Activated CD4-positive, alpha-beta T cell treated with anti-CD3 and anti-CD28 coated beads for 48 hours (primary cell): ENCODE measurements around the gene ACTMAP.
"Not testable (repeated sequence)": the region's sequence is repeated elsewhere in the genome, so short reads cannot be mapped to it uniquely, and the experiment has no call there.

Experiments
- DNase-seq: peaks from one replicate; pipeline ENCODE4 v3.0.0-alpha.2; 2020

The ACTMAP gene

DNA sequence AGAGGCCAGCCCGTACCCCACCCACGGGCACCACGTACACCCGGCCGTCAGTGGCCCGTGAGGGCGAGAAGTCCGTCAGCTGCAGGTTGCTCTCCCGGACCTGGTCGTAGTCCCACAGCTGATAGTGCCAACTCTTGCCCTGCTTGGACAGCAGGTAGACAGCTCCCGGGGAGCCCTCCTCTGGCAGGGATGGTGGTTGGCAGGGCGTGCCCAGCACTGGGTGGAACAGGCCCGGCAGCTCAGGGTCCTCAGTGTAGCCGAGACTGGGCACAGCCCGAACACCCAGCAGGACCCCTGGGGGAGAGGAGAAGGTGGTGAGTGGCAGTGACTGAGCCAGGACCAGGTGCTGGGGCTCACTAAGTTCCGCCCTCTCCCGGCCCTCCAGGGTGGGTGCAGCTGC is 7.8 kb downstream of the ACTMAP start:
- no peak for DNase-seq

GRCh38 chr19:40741527-40742390 is 8.5 kb downstream of the ACTMAP start:
- DNase-seq: no peak

DNA sequence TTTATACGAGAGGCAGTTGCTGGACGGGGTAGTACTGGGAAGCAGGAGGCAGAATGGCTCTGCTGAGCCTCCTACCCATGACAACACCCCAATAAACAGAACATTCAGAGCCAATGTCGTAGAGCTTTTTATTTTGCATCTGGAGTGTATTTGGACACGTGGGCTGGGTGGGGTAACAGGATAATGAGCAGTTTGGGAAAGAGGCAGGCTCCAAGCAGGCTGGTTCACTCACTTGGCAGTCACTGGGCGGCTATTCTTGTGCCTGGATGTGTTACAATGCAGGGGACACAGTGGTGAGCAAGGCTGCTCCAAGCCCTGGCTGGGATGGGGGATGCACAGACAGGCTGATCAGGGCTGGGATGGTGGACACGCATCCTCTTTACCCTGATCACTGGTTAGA is 9.5 kb downstream of the ACTMAP start:
- DNase-seq: no peak

DNA sequence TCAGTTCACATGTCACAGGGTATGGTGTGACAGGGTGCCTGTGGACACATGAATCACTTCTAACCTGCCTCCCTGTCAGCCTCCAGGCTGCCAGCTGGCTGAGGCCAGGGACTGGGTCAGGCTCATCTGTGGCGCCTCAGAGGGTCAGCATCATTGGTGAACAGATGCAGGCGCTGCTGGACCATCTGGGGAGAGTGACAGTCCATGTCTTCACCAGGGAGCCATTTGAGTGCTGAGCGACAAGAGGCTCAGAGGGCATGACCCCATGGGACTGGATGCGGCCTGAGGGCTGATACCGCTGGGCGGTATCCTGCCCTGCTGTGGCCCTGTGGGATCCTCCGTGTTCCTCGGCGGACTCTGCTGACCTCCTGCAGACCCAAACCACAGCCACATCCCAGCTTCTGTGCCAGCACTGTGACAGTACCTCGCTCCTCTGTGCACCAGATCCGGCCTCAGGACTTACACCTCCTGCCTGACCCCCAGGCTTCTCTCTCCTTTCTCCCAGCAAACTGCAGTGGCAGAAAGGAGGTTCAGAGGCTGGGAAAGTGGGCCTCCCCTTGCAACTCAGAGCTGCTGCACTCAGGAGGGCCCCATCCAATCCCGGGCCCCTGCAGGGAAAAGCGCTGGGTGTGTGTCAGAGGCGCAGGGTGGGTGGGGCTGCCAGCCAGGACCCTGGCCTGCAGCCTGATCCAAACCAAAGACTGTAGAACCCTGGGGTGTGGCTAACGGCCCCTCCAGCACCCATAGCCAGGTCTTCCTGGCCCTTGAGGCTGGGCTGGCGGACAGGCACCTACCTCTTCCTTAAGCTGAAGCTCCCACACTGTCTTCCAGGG is 10.2 kb downstream of the ACTMAP start:
- no peak for DNase-seq

- DNase-seq: no peak
These were observed 11.0 kb downstream of the ACTMAP start for GRCh38 chr19:40739030-40739839.

DNA sequence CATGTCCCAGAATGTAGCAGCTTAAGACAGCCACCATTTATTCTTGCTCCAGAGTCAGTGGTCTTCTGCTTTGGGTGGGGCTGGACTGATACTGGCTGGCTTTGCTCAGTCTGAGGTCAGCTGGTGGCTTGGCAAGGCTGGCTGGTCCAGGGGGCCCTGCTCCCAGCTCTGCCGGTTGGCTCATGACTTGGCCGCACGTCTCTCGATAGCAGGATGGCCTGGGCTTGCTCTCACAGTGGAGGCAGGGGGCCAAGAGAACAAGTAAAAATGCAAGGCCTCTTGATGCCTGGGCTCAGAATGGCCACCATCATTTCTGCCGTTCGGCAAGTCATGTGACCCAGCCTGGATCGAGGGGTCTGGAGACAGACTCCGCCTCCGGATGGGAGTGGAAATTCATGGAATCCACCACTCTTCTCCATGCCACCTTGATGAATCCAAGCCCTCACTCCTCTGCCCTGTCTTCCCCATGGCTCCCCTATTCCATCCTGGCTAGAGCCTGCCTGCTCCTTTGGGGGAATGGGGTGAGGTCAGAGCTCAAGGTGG is 13.1 kb downstream of the ACTMAP start:
- DNase-seq: no peak

DNA sequence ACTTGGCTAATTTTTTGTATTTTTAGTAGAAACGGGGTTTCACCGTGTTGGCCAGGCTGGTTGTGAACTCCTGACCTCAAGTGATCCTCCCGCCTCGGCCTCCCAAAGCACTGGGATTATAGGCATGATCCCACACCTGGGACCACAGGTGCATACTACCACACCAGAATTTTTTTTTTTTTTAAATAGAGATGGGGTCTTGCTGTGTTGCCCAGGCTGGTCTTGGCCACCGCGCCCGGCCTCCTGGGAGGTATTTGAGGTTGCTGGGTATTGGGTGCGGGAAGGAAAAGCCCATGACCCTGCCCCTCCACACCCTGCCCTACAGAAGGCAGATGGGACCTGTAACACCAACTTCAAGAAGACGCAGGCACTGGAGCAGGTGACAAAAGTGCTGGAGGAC is 13.6 kb downstream of the ACTMAP start:
- DNase-seq: no peak

DNA sequence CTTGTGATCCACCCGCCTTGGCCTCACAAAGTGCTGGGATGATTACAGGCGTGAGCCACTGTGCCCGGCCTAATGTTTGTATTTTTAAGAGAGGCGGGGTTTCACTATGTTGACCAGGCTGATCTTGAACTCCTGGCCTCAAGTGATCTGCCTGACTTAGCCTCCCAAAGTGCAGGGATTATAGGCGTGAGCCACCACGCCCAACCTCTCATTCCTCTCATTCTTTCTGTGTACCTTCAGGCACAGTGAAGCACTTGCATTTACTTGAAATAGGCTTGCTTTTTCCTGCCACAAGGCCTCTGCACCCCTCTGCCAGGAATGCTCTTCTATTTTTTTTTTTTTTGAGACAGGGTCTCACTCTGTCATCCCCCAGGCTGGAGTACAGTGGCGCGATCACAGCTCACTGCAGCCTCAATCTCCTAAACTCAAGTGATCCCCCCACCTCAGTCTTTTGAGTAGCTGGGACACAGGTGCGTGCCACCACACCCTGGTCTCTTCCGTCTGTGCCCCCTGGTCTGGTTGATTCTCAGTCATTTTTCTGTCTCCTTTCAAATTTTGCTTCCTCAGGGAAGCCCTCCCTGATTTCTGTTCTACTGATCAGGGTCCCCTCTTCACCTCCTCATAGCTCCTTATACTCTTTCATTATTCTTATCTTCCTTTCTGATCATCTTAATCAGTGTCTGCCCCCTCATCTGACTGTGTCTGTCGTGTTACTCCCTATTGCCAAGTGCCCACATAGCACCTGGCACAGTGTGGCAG is 15.1 kb downstream of the ACTMAP start:
- no peak for DNase-seq

GRCh38 chr19:40733149-40733548 is 17.1 kb downstream of the ACTMAP start:
- DNase-seq: no peak

DNA sequence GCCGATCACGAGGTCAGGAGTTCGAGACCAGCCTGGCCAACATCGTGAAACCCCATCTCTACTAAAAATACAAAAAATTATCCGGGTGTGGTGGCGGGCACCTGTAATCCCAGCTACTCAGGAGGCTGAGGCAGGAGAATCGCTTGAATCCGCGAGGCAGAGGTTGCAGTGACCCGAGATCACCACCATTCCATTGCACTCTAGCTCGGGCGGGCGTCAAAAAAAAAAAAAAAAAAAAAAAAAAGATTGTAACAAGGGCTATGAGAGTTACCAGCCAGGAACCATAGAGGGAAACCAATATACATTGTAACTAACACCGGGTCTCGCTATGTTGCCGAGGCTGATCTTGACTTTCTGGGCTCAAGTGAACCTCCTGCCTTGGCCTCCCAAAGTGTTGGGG is 18.0 kb downstream of the ACTMAP start:
- not testable (repeated sequence) for DNase-seq

GRCh38 chr19:40730065-40730464 is 20.2 kb downstream of the ACTMAP start:
- DNase-seq: not testable (repeated sequence)

GRCh38 chr19:40726279-40726678 is 24.0 kb downstream of the ACTMAP start:
- no peak for DNase-seq

- DNase-seq: peak; percentile 15
These were observed 25.4 kb downstream of the ACTMAP start for GRCh38 chr19:40724855-40725254.

GRCh38 chr19:40724315-40724714 is 26.0 kb downstream of the ACTMAP start:
- DNase-seq: no peak

DNA sequence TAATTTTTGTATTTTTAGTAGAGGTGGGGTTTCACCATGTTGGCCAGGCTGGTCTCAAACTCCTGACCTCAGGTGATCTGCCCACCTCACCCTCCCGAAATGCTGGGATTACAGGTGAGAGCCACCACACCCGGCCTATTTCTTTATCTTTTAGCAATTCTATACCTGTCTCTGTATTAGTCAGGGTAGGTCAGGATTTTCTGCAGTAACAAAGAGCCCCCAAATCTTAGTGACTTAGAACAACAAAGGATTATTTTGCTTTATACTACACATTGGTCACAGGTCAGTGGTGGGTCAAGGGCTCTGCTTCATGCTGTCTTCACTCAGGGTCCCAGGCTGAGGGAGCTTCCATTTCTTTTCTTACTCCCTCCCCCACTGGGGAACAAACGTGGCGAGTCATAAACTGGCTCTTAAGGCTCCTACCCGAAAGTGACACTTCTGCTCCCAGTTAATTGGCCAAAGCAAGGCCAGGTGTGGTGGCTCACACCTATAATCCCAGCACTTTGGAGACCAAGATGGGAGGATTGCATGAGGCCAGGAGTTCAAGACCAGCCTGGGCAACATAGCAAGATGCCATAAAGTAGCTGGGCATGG is 26.5 kb downstream of the ACTMAP start:
- DNase-seq: no peak

DNA sequence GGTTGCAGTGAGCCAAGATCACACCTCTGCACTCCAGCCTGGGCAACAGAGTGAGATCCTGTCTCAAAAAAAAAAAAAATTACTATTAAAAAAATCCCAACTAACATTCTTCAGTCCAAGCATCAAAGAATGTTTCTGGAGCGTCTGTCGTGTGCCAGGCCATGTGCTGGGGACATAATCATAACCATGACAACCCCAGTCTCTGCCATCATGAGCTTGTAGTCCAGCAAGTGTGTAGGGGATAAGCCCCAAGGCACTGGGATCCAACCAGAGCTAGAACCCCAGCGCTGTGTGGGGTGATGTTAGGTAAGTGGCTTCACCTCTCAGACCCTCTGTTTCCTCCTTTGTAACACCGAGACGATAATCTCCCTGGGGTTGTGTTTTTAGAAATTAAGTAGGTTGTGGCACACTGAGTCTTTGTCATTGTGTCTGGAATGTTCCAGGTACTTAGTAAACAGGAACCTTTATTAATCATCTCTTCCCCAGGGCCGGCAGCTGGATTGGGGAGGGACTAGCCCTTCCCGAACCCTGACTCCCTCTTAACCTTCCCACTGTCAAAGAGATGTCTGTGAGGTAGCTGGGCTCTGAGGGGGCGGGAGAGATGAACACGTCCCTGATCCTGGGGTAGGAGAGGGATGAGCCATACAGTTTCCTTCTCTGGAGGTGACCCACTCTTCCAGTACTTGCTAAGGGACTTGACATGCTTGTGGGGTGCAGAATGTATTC is 28.2 kb downstream of the ACTMAP start:
- DNase-seq: no peak

DNA sequence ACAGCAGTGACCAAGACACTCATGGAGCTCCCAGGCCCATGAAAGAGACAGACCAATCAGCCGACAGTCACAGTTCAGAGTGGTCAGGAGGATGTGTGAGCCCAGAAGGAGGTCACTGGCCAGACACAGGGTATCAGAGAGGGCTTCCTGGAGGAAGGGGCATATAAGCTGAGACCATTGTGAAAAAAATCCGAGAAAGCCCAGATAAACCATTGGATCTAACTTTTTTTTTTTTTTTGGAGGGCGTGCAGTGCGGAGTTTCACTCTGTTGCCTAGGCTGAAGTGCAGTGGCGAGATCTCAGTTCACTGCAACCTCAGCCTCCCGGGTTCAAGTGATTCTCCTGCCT is 29.2 kb downstream of the ACTMAP start:
- DNase-seq: no peak

DNA sequence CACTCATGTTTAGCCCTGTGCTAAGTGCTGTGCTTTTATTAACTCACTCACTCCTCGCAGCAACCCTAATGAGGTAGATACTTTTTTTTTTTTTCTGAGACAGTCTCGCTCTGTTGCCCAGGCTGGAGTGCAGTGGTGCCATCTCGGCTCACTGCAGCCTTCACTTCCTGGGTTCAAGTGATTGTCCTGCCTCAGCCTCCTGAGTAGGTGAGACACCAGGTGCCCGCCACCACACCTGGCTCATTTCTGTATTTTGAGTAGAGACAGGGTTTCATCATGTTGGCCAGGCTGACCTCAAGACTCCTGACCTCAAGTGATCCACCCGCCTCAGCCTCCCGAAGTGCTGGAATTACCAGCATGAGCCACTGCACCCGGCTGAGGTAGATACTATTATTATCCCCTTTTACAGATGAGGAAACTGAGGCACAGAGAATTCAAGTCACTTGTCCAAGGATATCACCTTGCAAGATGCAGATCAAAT is 30.8 kb downstream of the ACTMAP start:
- DNase-seq: no peak

GRCh38 chr19:40718774-40719391 is 31.4 kb downstream of the ACTMAP start:
- DNase-seq: peak; percentile 18
